A549 (cell line): Measurements from ENCODE around the gene PATJ. TPM values are rescaled to one million over a fixed set of nuclear protein-coding genes. Genes with fewer than 3 reads are reported as not detected.
A peak's percentile ranks its signal among the peaks of the same experiment; 100 is the strongest.

Source experiments
- ATAC-seq, 2 experiments: fragments of 200-7000 bp in 1 of 2; fragments of >200 bp in 1 of 2; cut with Nextera tagmentation in 1 of 2; cut with Tn5 transposase in 1 of 2; 3 replicates each; pipeline versions ENCODE4 v1.8.0 to v1.9.1; 2018 to 2020; ENCODE audit warnings: mild to moderate bottlenecking in 1 of 2, moderate library complexity in 1 of 2
- CTCF ChIA-PET: fragments of 300-600 bp; sonication (Branson Sonifier 250); formaldehyde crosslinking; extraction: SDS; loops from one replicate; lab custom pipeline; 2021; ENCODE audit warnings: antibody characterized with exemption, inconsistent platforms; lab: Yijun Ruan, JAX
- POLR2A ChIA-PET: fragments of 350-600 bp; formaldehyde crosslinking; extraction: SDS; loops from one replicate; lab custom pipeline; 2021; ENCODE audit warnings: antibody characterized with exemption, inconsistent platforms; lab: Yijun Ruan, JAX
- DNase-seq, 2 experiments: peaks; one replicate each; pipeline versions ENCODE4 v3.0.0 to v3.0.0-alpha.2; 2011 to 2016; ENCODE audit warnings: low read depth in 1 of 2, low spot score in 1 of 2
- FAIRE-seq: peaks from 2 replicates; lab custom pipeline; 2011; peaks lifted over from hg19 to GRCh38; lab: Jason Lieb, UNC
- H3K27ac ChIP-seq, 2 experiments: fragments of >200 bp; sonication (Bioruptor Twin); formaldehyde crosslinking; 3 replicates each; pipeline ENCODE4 v1.5.1; 2016 to 2017
- H3K4me1 ChIP-seq: fragments of >200 bp; sonication (Bioruptor Twin); formaldehyde crosslinking; 3 replicates; pipeline ENCODE4 v1.6.1; 2016
- H3K4me2 ChIP-seq: fragments of >200 bp; sonication (Bioruptor Twin); formaldehyde crosslinking; 3 replicates; pipeline ENCODE4 v1.6.1; 2016
- H3K4me3 ChIP-seq: fragments of >200 bp; sonication (Bioruptor Twin); formaldehyde crosslinking; 3 replicates; pipeline ENCODE4 v1.5.1; 2016
- H3K9me3 ChIP-seq: fragments of >200 bp; sonication (Bioruptor Twin); formaldehyde crosslinking; 3 replicates; pipeline ENCODE4 v1.6.1; 2016
- BHLHE40 ChIP-seq: IDR thresholded peaks from 2 replicates; pipeline ENCODE4 v1.6.1; 2012; ENCODE audit warnings: low read depth, low read length, inconsistent platforms
- CBX2 ChIP-seq: fragments of 200-600 bp; sonication (generic); IDR thresholded peaks from 2 replicates; pipeline ENCODE4 v1.6.1; 2016; ENCODE audit warnings: low read depth, mild to moderate bottlenecking, borderline replicate concordance
- CEBPB ChIP-seq, 2 experiments: fragments of >200 bp in 1 of 2; sonication (Bioruptor Twin) in 1 of 2; formaldehyde crosslinking in 1 of 2; IDR thresholded peaks; 2 replicates each; pipeline ENCODE4 v1.6.1; 2012 to 2016
- CHD4 ChIP-seq: fragments of 200-600 bp; sonication (generic); IDR thresholded peaks from 2 replicates; pipeline ENCODE4 v1.6.1; 2016; ENCODE audit warnings: antibody characterized with exemption, mild to moderate bottlenecking, borderline replicate concordance
- ELK1 ChIP-seq: fragments of 150-350 bp; IDR thresholded peaks from 2 replicates; pipeline ENCODE4 v1.6.1; 2014; ENCODE audit warnings: low read depth, mild to moderate bottlenecking, low read length
- ESRRA ChIP-seq: fragments of 150-350 bp; IDR thresholded peaks from 2 replicates; pipeline ENCODE4 v1.6.1; 2014; ENCODE audit warnings: mild to moderate bottlenecking, low read length, borderline replicate concordance
- FOSB ChIP-seq: fragments of 250-450 bp; sonication (Bioruptor Pico); IDR thresholded peaks from 2 replicates; pipeline ENCODE4 v1.5.0; 2020; ENCODE audit warnings: mild to moderate bottlenecking, moderate library complexity
- FOSL2 ChIP-seq, 2 experiments: fragments of 450-650 bp in 1 of 2; fragments of >200 bp in 1 of 2; sonication (Bioruptor Twin) in 1 of 2; formaldehyde crosslinking; IDR thresholded peaks; 2 replicates each; pipeline versions ENCODE4 v1.5.0 to v1.6.1; 2016 to 2020; ENCODE audit warnings: mild to moderate bottlenecking in 1 of 2, moderate library complexity in 1 of 2
- FOXS1 ChIP-seq: fragments of 250-450 bp; sonication (Bioruptor Pico); IDR thresholded peaks from 2 replicates; pipeline ENCODE4 v1.5.0; 2020; ENCODE audit warnings: mild to moderate bottlenecking, moderate library complexity
- HEYL ChIP-seq: fragments of 250-450 bp; sonication (Bioruptor Pico); IDR thresholded peaks from 2 replicates; pipeline ENCODE4 v1.8.0; 2021; ENCODE audit warnings: mild to moderate bottlenecking, moderate library complexity
- HMGXB4 ChIP-seq: fragments of 250-450 bp; sonication (Bioruptor Pico); IDR thresholded peaks from 2 replicates; pipeline ENCODE4 v1.5.0; 2021; ENCODE audit warnings: mild to moderate bottlenecking, moderate library complexity, borderline replicate concordance
- HOXA7 ChIP-seq: fragments of 250-450 bp; sonication (Bioruptor Pico); IDR thresholded peaks from 2 replicates; pipeline ENCODE4 v1.5.0; 2020; ENCODE audit warnings: mild to moderate bottlenecking, moderate library complexity
- HOXB5 ChIP-seq: fragments of 250-450 bp; sonication (Bioruptor Pico); IDR thresholded peaks from 2 replicates; pipeline ENCODE4 v1.5.0; 2020; ENCODE audit warnings: mild to moderate bottlenecking, moderate library complexity
- KDM1A ChIP-seq: fragments of 200-600 bp; sonication (generic); IDR thresholded peaks from 2 replicates; pipeline ENCODE4 v1.6.1; 2016; ENCODE audit warnings: low read depth, mild to moderate bottlenecking
- MAFK ChIP-seq: fragments of 450-650 bp; IDR thresholded peaks from 2 replicates; pipeline ENCODE4 v1.6.1; 2014; ENCODE audit not compliant: partially characterized antibody
- NFE2L2 ChIP-seq: fragments of 150-350 bp; conservative IDR thresholded peaks from 2 replicates; pipeline ENCODE4 v1.6.1; 2014; ENCODE audit warnings: low read length
- NPAS2 ChIP-seq: fragments of 250-450 bp; sonication (Bioruptor Pico); IDR thresholded peaks from 2 replicates; pipeline ENCODE4 v1.8.0; 2022; ENCODE audit warnings: mild to moderate bottlenecking, moderate library complexity, borderline replicate concordance
- NR3C1 ChIP-seq: fragments of >200 bp; sonication (Bioruptor Twin); formaldehyde crosslinking; IDR thresholded peaks from 3 replicates; pipeline ENCODE4 v1.6.1; 2017
- PHF8 ChIP-seq: fragments of 200-600 bp; sonication (generic); IDR thresholded peaks from 2 replicates; pipeline ENCODE4 v1.6.1; 2016; ENCODE audit warnings: low read depth, mild to moderate bottlenecking, antibody characterized with exemption, moderate library complexity, borderline replicate concordance
- POLR2A ChIP-seq: IDR thresholded peaks from 2 replicates; pipeline ENCODE4 v1.6.1; 2012; ENCODE audit warnings: mild to moderate bottlenecking, low read length
- RARB ChIP-seq: fragments of 250-450 bp; sonication (Bioruptor Pico); IDR thresholded peaks from 2 replicates; pipeline ENCODE4 v1.8.0; 2021; ENCODE audit warnings: mild to moderate bottlenecking, moderate library complexity
- REST ChIP-seq: fragments of 200-600 bp; sonication (generic); IDR thresholded peaks from 2 replicates; pipeline ENCODE4 v1.6.1; 2016; ENCODE audit warnings: antibody characterized with exemption, mild to moderate bottlenecking, moderate library complexity
- RFX5 ChIP-seq: fragments of 450-650 bp; IDR thresholded peaks from 2 replicates; pipeline ENCODE4 v1.7.1; 2014; ENCODE audit warnings: antibody characterized with exemption, mild to moderate bottlenecking, moderate library complexity
- SREBF2 ChIP-seq: fragments of 450-650 bp; IDR thresholded peaks from 2 replicates; pipeline ENCODE4 v1.6.1; 2014; ENCODE audit warnings: mild to moderate bottlenecking, moderate library complexity
- TP53 ChIP-seq: fragments of 250-450 bp; sonication (Bioruptor Pico); IDR thresholded peaks from 2 replicates; pipeline ENCODE4 v1.5.0; 2021; ENCODE audit warnings: mild to moderate bottlenecking, moderate library complexity
- USF2 ChIP-seq: fragments of 450-650 bp; IDR thresholded peaks from 2 replicates; pipeline ENCODE4 v1.6.1; 2014; ENCODE audit warnings: antibody characterized with exemption
- ZFP36 ChIP-seq: fragments of 450-650 bp; IDR thresholded peaks from 2 replicates; pipeline ENCODE4 v1.6.1; 2014; ENCODE audit warnings: borderline replicate concordance; ENCODE audit not compliant: partially characterized antibody
- ZNF302 ChIP-seq: fragments of 250-450 bp; sonication (Bioruptor Pico); IDR thresholded peaks from 2 replicates; pipeline ENCODE4 v1.9.0; 2021; ENCODE audit warnings: inconsistent platforms, mild to moderate bottlenecking, moderate library complexity
- WGBS: methylation state at CpG from one replicate; pipeline ENCODE4 v1.1.6; 2017; ENCODE audit errors: missing lambda C conversion rate; 5-methylcytosine and 5-hydroxymethylcytosine counted together
- polyA plus RNA-seq, 4 experiments: library from polyadenylated mRNA; depleted of rRNA in 3 of 4; stranded (reverse); fragments of >200 nt; fragmentation: RNase III in 1 of 4; extraction: RNeasy Plus Mini Kit Qiagen cat#74134 plus additional on column Dnase treatment in 1 of 4; gene quantifications; 2 replicates in 3 of 4; 3 replicates in 1 of 4; pipeline ENCODE4 v1.2.3, GENCODE V29; 2011 to 2017

Gene PATJ
- polyA plus RNA-seq, 2 of the 4 experiments (the other 2 are of a cell fraction): 6.0 to 14.7 TPM

- CTCF ChIA-PET: interaction anchor here (0.7 kb wide), 1 partner anchor 58 kb away, joined by 4 read pairs; no protein-coding TSS in a partner anchor
- peak in 1 of 2 experiments; percentile 6 for DNase-seq
Observed at GRCh38 chr1:61993331-61993961, 251.2 kb downstream of the PATJ start.

GRCh38 chr1:61995641-61996040, 253.4 kb downstream of the PATJ start:
- ChIA-PET CTCF (no interaction called here), POLR2A (no interaction called here)
- Histone ChIP-seq H3K4me3 (no peak overlapping the region), H3K4me1 (no peaks in the 10 kb centered on the region), H3K9me3 (no peaks in the 10 kb centered on the region), H3K27ac (no peak overlapping the region), H3K4me2 (no peak overlapping the region)
- FAIRE-seq (no peak), DNase-seq (no peak), ATAC-seq (no peak)
- 85% methylated on average over 1 of the region's 1 CpG for WGBS
- no peak for TF ChIP-seq HEYL (CRISPR knock-in tag)
- TF ChIP-seq POLR2A: no peak
- no peak for TF ChIP-seq SREBF2
- no peak for TF ChIP-seq FOSL2 (IDR thresholded peaks at IDR 0.05)
- no peak for TF ChIP-seq FOSL2 (CRISPR knock-in tag; IDR thresholded peaks at IDR 0.05)
- TF ChIP-seq FOSB: no peak
- TF ChIP-seq CHD4: no peak
- no peak for TF ChIP-seq ELK1
- TF ChIP-seq PHF8: no peak
- TF ChIP-seq CBX2: no peak
- no peak for TF ChIP-seq USF2
- TF ChIP-seq ZFP36: no peak
- TF ChIP-seq ESRRA: no peak

More at GRCh38 chr1:61993331-61993961, 251.2 kb downstream of the PATJ start:
- no peaks in the 10 kb centered on the region for H3K9me3 ChIP-seq
- H3K4me1 ChIP-seq: no peaks in the 10 kb centered on the region
- H3K27ac ChIP-seq: no peak overlapping the region
- WGBS: 47% methylated on average over 5 of the region's 5 CpGs
- TF ChIP-seq ZNF302 (CRISPR knock-in tag) (no peak), NR3C1 (no peak), SREBF2 (no peak), USF2 (no peak), CEBPB (IDR thresholded peaks at IDR 0.05) (no peak), CBX2 (no peak), BHLHE40 (no peak), MAFK (no peak), NPAS2 (no peak), KDM1A (no peak), HEYL (CRISPR knock-in tag) (no peak), HMGXB4 (CRISPR knock-in tag) (no peak), RARB (no peak), RFX5 (no peak), TP53 (no peak), FOXS1 (CRISPR knock-in tag) (no peak), HOXA7 (no peak), HOXB5 (CRISPR knock-in tag) (no peak), NFE2L2 (no peak), REST (no peak)
- TF ChIP-seq, all 56 proteins: peak for 0
- FAIRE-seq (no peak), ATAC-seq (no peak)
- no peak overlapping the region for H3K4me2 ChIP-seq
- POLR2A ChIA-PET: no interaction called here
- no peak overlapping the region for H3K4me3 ChIP-seq
